Spleen (tissue), 11 donors: ENCODE data around the gene DKK3. TPM values are rescaled to one million over a fixed set of nuclear protein-coding genes. Genes with fewer than 3 reads are reported as not detected.
A peak's percentile ranks its signal among the peaks of the same experiment; 100 is the strongest.

Experiments
- DNase-seq: peaks from one replicate; pipeline ENCODE4 v3.0.0-alpha.2; 2020
- H3K27ac ChIP-seq, 8 donors: fragments of 200-600 bp; sonication (generic) in 7 of 8; 1 replicate in 4 of 8; 2 replicates in 4 of 8; pipeline versions ENCODE4 v1.5.0 to v1.8.0; 2016 to 2021; ENCODE audit warnings: inconsistent platforms in 4 of 8, mild to moderate bottlenecking in 4 of 8, moderate library complexity in 1 of 8
- H3K27me3 ChIP-seq, 7 donors: fragments of 200-600 bp; sonication (generic) in 6 of 7; replicated peaks in 1 of 7; 1 replicate in 4 of 7; 2 replicates in 3 of 7; pipeline versions ENCODE4 v1.5.0 to v1.8.0; 2016 to 2021; ENCODE audit warnings: inconsistent platforms in 3 of 7, mild to moderate bottlenecking in 1 of 7
- H3K36me3 ChIP-seq, 6 donors: fragments of 200-600 bp; sonication (generic) in 5 of 6; 1 replicate in 4 of 6; 2 replicates in 2 of 6; pipeline versions ENCODE4 v1.5.0 to v1.8.0; 2016 to 2021; ENCODE audit warnings: inconsistent platforms in 2 of 6
- H3K4me1 ChIP-seq, 6 donors: fragments of 200-600 bp; sonication (generic) in 5 of 6; 1 replicate in 3 of 6; 2 replicates in 3 of 6; pipeline versions ENCODE4 v1.5.0 to v1.8.0; 2016 to 2021; ENCODE audit warnings: inconsistent platforms in 3 of 6
- H3K4me3 ChIP-seq, 8 donors: fragments of 200-600 bp; sonication (generic) in 7 of 8; 1 replicate in 4 of 8; 2 replicates in 4 of 8; pipeline versions ENCODE4 v1.5.0 to v1.8.0; 2016 to 2021; ENCODE audit warnings: inconsistent platforms in 4 of 8, mild to moderate bottlenecking in 4 of 8, moderate library complexity in 2 of 8
- H3K9me3 ChIP-seq, 8 donors: fragments of 200-600 bp; sonication (generic) in 7 of 8; 1 replicate in 4 of 8; 2 replicates in 4 of 8; pipeline versions ENCODE4 v1.5.0 to v1.8.0; 2016 to 2021; ENCODE audit warnings: inconsistent platforms in 4 of 8
- CTCF ChIP-seq, 11 experiments: fragments of 200-600 bp in 7 of 11; fragments of 450-650 bp in 4 of 11; sonication (generic) in 4 of 11; IDR thresholded peaks in 8 of 11; conservative IDR thresholded peaks in 3 of 11; 1 replicate in 7 of 11; 2 replicates in 4 of 11; pipeline versions ENCODE4 v1.4.0 to v1.8.0; 2016 to 2021; ENCODE audit warnings: antibody characterized with exemption in 11 of 11, inconsistent platforms in 4 of 11, mild to moderate bottlenecking in 1 of 11
- POLR2A ChIP-seq, 3 donors: fragments of 450-650 bp; IDR thresholded peaks; one replicate each; pipeline ENCODE4 v1.5.1; 2017; ENCODE audit warnings: antibody characterized with exemption in 3 of 3, mild to moderate bottlenecking in 1 of 3
- POLR2AphosphoS5 ChIP-seq, 3 donors: sonication (generic); formaldehyde crosslinking; IDR thresholded peaks; one replicate each; pipeline ENCODE4 v1.5.1; 2017; ENCODE audit warnings: antibody characterized with exemption in 3 of 3
- WGBS, 5 donors: extraction: QIAGEN DNeasy Blood & Tissue Kit in 3 of 5; methylation state at CpG; one replicate each; pipeline versions ENCODE4 v1.1.5 to v1.1.7; 2013 to 2018; 5-methylcytosine and 5-hydroxymethylcytosine counted together
- intact Hi-C: fragments of 100-400 bp; cut with DNase I; formaldehyde crosslinking; loops from one replicate; pipeline ENCODE4 v1.15.0; 2023; ENCODE audit warnings: low total_unique reads
- polyA plus RNA-seq, 3 donors: library from polyadenylated mRNA; stranded (reverse); fragments of 200-250 nt; gene quantifications; one replicate each; pipeline ENCODE4 v1.2.1, GENCODE V29; 2013
- total RNA-seq, 7 donors: library from RNA; depleted of rRNA in 3 of 7; stranded (reverse); fragments of >200 nt in 3 of 7; fragmentation: NEBNext Ultra II Directional in 4 of 7; extraction: Animal tissue kit (Norgen Biotek cat#: 25700) in 4 of 7; gene quantifications; one replicate each; pipeline versions ENCODE4 v1.1.0 to v1.2.1, GENCODE V29; 2016 to 2021
- donor health status: healthy with polysubstance abuse.
- donor health status: DM: no; HTN: no; CAD: no; lungs with moderate emphysema.
- donor health status: DM: no; HTN: no; CAD: no.
- donor health status: Bipolar disorder and iron deficiency.
- donor health status: healthy.
- donor health status: DM: no; HTN: no; CAD: no.
- donor health status: DM: yes; HTN: yes; CAD: no.

The DKK3 gene
- total and polyA plus RNA-seq, 10 donors = 8.6 to 111 (median 45.9) TPM

GRCh38 chr11:11958403-11959231 is 49.8 kb downstream of the DKK3 start:
- no peak overlapping the region for H3K27ac ChIP-seq
- intact Hi-C loops = no loop called here
- DNase-seq = peak; percentile 37
- peaks cover 0 to 20% (median 5%) of the 10 kb centered on the region in 6 donors for H3K4me1 ChIP-seq
- H3K36me3 ChIP-seq = peaks cover 2 to 53% (median 37%) of the 10 kb centered on the region in 6 donors
- WGBS, 5 donors = 90 to 94% (median 91%) methylated on average over 11 of the region's 11 CpGs
- no peaks in the 10 kb centered on the region for H3K27me3 ChIP-seq
- no peak overlapping the region for H3K4me3 ChIP-seq
- TF ChIP-seq POLR2AphosphoS5 (IDR thresholded peaks at IDR 0.05) (peak in 1 of 3 donors; percentile 16), CTCF (IDR thresholded peaks at IDR 0.05 in 8 of 11, conservative IDR thresholded peaks at IDR 0.05 in 3 of 11) (no peak)
- H3K9me3 ChIP-seq = no peaks in the 10 kb centered on the region

- WGBS, 5 donors = 94 to 97% (median 96%) methylated on average over 5 of the region's 5 CpGs
- Histone ChIP-seq H3K9me3 (no peaks in the 10 kb centered on the region), H3K4me3 (no peak overlapping the region), H3K4me1 (peaks cover 0 to 16% (median 5%) of the 10 kb centered on the region in 6 donors), H3K27ac (no peak overlapping the region), H3K36me3 (peaks cover 2 to 79% (median 54%) of the 10 kb centered on the region in 6 donors), H3K27me3 (no peaks in the 10 kb centered on the region)
- intact Hi-C loops = no loop called here
- no peak for DNase-seq
- no peak for TF ChIP-seq POLR2AphosphoS5 (IDR thresholded peaks at IDR 0.05)
These were observed 52.4 kb downstream of the DKK3 start for GRCh38 chr11:11956006-11956405.

- no peaks in the 10 kb centered on the region for H3K4me1 ChIP-seq
- no peak for DNase-seq
- H3K27ac ChIP-seq = no peak overlapping the region
- TF ChIP-seq POLR2AphosphoS5 (IDR thresholded peaks at IDR 0.05) = no peak
- TF ChIP-seq POLR2A (IDR thresholded peaks at IDR 0.05) = no peak
- no peak for TF ChIP-seq CTCF (IDR thresholded peaks at IDR 0.05 in 8 of 11, conservative IDR thresholded peaks at IDR 0.05 in 3 of 11)
- H3K9me3 ChIP-seq = no peaks in the 10 kb centered on the region
- peaks cover 2 to 100% (median 72%) of the 10 kb centered on the region in 6 donors for H3K36me3 ChIP-seq
- no peaks in the 10 kb centered on the region for H3K27me3 ChIP-seq
- intact Hi-C loops = no loop called here
- no peak overlapping the region for H3K4me3 ChIP-seq
These were observed 56.4 kb downstream of the DKK3 start for GRCh38 chr11:11952036-11952435.

- no peak for DNase-seq
- Histone ChIP-seq H3K36me3 (peaks cover 0 to 100% (median 54%) of the 10 kb centered on the region in 6 donors), H3K27ac (no peak overlapping the region), H3K27me3 (no peaks in the 10 kb centered on the region), H3K9me3 (no peaks in the 10 kb centered on the region), H3K4me1 (no peaks in the 10 kb centered on the region), H3K4me3 (no peak overlapping the region)
- intact Hi-C loops = no loop called here
- no peak for TF ChIP-seq CTCF (IDR thresholded peaks at IDR 0.05 in 8 of 11, conservative IDR thresholded peaks at IDR 0.05 in 3 of 11)
- no peak for TF ChIP-seq POLR2A (IDR thresholded peaks at IDR 0.05)
- TF ChIP-seq POLR2AphosphoS5 (IDR thresholded peaks at IDR 0.05) = no peak
These were observed 58.9 kb downstream of the DKK3 start for GRCh38 chr11:11949482-11949881.
